Activated T-cell treated with anti-CD3 and anti-CD28 coated beads, Interleukin-2, amount 50 U/mL, for 48 hours (primary cell): ENCODE data around the gene TMEM232.
"Not testable (repeated sequence)": the region's sequence is repeated elsewhere in the genome, so short reads cannot be mapped to it uniquely, and the experiment has no call there.

Source experiments
- DNase-seq, 2 experiments: peaks; one replicate each; pipeline ENCODE4 v3.0.0-alpha.2; 2020

TMEM232 gene

DNA sequence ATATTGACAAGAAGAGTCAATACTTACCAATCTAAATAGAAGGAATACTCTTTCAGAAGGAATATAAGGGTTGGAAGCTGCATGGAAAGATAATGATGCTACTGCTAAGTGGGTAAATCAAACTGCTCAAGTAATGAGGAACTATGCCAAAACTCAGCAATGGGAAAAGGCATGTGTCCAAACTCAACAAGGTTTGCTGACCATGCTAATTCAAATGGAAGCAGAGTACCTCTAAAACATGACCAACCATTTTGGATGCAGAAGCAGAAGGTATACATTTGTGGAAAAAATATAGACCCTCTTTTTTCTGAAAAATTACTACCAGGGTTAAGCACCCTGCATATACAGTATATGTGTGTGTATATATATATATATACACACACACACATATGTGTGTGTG is 21.1 kb downstream of the TMEM232 start:
- DNase-seq: no peak

DNA sequence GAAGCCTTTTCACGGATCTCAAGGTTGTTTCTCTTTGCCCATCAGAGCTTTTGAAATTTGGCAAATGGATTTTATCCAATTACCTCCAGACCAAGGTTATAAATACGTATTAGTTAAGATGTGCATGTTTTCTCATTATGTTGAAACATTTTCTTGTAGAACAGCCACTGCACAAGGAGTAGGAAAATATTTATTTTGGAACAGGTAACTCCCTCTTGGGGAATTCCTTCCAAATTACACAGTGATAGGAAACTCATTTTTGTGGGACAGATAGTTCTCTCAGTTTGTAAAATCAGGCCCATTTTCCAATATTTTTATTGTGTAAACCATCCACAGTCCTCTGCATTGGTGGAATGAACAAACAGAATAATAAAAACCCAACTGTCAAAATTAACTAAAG is 23.0 kb downstream of the TMEM232 start:
- DNase-seq: no peak

DNA sequence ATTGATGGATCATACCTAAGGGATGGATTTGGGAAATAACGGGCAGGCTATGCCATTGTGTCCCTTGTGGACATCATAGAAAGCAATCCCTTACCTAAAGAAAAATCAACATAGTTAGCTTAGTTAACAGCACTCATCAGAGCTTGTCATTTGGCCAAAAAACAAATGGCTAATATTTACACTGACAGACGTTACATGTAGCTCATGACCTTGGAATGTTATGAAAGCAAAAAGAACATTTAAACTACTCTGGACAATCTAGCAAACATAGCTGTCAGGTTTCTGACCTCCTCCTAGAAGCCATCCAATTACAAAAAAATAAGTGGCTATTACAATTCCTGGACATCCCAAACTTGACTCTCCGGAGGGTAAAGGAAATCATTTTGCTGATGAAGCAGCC is 23.8 kb downstream of the TMEM232 start:
- DNase-seq: no peak

DNA sequence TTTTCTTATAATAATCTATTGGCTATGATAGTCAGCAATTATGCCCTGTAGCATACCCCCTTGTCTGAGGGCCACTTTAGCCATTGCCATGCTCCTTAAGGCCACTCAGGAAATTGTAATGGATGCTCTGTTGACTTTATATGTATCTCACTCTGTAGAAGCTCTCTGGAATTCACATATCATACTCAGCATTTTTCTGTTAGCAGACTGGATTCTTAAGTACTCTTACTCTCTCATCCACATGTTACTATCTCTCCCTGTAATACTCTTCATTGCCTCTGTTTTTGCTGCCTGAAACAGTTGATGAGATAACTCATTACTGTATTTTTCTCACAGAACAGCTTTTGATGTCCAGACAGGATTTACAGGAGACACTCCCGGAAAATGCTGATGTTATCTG is 24.2 kb downstream of the TMEM232 start:
- no peak for DNase-seq

DNA sequence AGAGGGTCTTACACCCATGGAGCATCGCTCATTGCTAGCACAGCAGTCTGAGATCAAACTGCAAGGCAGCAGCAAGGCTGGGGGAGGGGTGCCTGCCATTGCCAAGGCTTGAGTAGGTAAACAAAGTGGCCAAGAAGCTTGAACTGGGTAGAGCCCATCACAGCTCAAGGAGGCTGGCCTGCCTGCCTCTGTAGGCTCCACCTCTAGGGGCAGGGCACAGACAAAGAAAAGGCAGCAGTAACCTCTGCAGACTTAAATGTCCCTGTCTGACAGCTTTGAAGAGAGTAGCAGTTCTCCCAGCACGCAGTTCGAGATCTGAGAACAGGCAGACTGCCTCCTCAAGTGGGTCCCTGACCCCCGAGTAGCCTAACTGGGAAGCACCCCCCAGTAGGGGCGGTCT is 33.8 kb downstream of the TMEM232 start:
- DNase-seq: not testable (repeated sequence)

DNA sequence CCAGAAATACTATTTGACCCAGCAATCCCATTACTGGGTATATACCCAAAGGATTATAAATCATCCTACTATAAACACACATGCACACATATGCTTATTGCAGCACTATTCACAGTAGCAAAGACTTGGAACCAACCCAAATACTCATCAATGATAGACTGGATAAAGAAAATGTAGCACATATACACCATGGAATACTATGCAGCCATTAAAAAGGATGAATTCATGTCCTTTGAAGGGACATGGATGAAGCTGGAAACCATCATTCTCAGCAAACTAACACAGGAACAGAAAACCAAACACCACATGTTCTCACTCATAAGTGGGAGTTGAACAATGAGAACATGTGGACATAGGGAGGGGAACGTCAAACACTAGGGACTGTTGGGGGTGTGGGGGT is 35.9 kb downstream of the TMEM232 start:
- DNase-seq: not testable (repeated sequence)

DNA sequence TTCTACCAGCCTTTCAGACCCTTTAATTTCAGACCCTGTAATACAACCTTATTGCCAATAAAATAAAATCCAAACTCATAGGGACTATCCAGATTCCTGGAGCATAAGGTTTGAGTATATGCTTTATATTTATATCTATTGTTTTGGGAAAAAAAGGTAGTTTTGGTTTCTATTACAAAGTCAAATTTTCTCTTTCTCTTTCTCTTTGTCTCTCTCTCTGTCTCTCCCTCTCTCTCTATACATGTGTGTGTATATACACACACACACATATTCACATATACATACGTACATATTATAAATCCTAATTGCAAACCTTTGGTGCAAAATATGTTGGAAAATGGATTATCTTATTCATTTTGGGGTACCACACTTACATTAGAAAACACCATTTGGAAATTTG is 39.0 kb downstream of the TMEM232 start:
- DNase-seq: no peak

DNA sequence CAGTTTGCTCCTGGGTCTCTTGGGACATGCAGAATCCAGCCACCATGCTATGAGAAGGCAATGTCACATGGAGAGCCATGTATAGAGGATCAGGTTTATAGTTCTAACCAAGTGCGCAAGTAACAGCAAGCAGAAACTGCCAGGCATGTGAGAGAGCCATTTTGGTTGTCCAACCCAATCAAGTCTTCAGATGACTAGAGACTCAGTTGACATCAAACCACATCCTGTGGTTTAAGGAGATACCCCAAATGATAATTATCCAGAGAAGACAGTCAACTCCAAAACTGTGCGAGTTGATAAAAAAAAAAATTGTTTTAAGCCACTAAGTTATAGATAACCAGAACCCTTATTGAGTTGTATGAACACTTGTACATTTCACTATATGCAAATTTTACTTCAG is 40.2 kb downstream of the TMEM232 start:
- no peak for DNase-seq

DNA sequence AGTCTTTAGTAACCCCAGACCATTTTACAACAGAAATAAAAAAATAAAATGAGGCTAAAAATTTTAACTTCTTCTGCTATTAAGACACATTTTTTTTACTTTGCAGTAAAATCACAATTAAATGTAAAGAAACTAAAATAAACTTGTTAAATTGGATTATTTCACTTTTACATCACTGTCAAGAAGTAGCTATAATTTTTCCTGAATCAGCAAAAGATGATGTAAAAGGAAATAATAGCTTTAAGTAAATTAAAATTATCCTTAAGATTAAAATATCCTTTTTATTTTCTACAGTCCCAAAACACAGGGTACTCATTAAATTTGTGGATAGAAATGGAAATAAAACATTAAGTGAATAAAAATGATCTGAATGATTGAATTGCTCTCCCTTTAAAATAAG is 44.5 kb downstream of the TMEM232 start:
- no peak for DNase-seq

DNA sequence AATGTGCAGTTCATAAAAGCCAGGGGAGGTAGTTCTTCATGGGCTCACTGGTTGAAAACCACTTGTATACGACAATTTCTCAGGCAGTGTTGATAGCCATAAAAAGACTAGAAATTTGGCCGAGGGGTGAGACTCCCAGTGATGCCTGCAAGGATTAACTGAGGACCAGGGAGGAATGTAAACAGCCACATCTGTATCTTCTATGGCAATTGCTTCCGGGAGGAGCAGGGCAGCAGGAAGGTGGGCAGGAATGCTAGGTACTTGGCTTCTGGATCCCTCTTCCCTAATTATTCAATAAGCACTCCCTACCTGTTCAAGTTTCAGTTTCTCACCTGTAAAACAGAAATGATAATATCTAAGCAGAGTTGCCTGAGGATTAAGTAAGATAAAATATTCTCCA is 45.4 kb downstream of the TMEM232 start:
- DNase-seq: no peak

DNA sequence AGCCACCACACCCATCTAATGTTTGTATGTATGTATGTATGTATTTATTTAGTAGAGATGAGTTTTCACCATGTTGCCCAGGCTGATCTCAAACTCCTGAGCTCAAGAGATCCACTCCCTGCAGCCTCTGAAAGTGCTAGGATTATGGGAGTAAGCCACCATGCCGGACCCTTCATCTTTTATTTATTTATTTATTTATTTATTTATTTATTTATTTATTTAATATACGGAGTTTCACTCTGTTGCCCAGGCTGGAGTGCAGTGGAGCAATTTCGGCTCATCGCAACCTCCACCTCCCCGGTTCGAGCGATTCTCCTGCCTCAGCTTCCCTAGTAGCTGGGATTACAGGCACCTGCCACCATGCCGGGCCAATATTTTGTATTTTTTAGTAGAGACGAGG is 49.9 kb downstream of the TMEM232 start:
- DNase-seq: not testable (repeated sequence)

DNA sequence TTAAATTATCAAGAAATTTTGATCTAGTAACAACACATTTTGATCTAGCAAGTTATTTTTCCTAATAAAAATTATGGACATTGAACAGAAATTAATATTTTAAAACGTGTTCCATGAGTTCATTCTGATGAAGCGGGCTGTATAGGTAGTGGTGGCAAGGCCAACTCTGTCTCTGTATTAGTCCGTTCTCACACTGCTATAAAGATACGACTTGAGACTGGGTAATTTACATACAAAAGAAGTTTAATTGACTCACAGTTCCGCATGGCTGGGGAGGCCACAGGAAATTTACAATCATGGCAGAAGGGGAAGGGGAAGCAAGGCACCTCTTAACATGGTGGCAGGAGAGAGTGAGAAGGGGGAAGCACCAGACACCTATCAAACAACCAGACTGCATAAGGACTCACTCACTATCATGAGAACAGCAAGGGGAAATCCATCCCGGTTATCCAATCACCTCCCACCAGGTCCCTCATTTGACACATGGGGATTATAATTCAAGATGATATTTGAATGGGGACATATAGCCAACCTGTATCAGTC is 61.2 kb downstream of the TMEM232 start:
- DNase-seq: no peak

DNA sequence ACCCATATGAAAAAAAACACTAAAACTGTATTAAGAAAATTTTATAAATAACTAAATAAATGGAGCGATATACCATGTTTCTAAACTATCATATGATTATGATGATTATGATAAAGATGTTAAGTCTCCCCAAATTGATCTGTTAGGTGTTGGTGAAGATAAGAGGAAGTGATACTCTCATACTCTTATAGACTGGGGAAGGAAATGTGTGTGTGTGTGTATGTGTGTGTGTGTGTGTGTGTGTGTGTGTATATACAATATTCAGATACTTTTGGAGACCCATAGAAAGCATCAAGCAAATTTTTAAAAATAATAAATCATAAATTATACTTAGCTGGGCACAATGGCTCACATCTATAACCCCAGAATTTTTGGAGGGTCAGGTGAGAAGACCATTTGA is 62.9 kb downstream of the TMEM232 start:
- no peak for DNase-seq

DNA sequence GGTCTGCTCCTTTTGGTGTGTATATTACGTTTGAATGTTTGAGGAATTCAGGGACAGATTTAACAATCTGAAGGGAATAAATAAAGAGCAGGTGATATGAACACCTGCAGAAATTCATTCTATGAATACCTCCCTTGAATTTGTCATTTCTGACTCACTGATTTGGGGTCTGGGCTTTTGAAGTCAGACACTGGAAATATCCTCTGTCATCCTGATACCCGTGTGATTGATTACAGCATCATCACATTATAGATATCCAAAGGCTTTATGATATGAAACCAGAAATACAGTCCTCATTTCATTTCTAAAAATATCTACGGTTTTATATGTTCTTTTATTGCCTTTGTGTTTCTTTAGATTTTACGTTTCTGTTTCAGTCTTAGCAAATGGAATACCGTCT is 68.5 kb downstream of the TMEM232 start:
- no peak for DNase-seq

DNA sequence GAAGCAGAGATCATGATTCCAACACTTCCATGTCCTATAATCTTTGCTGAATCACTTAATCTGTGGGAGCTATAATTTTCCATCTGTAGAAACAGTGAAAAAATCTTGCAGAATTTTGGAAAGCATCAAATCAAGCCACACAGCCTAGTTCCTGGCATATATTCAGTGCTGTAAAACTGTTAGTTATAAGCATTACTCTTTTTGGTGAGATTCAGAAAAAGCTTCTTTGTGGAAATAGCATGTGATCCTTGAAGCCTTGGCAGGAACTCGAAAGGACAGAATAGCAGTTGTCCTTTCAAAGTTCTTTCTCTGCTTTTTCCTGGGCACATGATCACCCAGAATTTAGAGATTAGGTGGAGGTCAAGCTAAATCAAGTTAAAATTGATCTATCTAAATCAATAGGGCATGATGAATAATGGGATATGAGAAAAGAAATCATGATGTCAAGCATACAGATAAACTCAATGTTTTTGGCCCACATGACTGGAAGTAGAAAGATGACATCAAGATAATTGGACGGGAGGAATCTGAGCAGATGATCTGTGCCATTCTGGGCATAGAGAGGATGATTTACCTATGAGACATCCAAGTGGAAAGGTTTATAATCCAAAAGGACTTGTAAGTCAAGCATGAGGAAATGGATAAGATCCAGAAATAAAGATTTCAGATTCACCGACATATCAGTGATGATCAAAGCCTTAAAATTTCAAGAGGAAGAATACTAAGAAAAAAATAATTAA is 73.1 kb downstream of the TMEM232 start:
- DNase-seq: no peak

DNA sequence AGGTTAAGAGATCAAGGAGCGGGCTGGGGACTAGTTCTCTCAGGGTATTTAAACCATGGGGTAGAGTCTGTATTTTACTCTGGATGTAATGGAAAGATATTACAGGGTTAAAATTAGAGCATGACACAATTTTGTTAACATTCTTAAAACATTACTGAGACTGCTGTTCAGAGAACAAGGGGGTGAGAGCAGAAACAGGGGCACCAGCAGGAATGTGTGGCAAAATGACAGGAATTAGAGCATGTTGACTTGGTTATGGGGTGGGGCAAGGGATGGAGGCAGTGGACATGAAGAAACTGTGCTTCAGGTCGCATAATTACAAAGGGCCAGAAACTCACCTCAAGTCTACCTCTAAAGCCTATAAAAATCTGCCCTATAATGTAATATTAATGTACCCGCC is 75.0 kb downstream of the TMEM232 start:
- DNase-seq: no peak

DNA sequence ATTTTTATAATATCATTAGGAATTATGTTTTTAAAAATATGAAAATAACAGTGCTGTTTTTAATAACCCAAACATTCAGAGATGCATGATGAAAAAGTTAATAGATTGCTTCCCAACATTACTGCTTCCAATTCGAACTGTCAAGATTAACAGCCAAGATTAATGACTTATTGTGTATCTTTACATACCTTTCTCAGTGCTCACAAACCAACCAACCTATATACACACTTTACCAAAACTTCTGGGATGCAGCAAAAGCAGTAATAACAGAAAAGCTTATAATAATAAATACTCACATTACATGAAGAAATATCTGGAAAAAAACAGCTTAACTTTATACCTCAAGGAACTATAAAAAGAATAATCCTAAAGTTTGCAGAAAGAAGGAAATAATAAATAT is 82.1 kb downstream of the TMEM232 start:
- DNase-seq: no peak

DNA sequence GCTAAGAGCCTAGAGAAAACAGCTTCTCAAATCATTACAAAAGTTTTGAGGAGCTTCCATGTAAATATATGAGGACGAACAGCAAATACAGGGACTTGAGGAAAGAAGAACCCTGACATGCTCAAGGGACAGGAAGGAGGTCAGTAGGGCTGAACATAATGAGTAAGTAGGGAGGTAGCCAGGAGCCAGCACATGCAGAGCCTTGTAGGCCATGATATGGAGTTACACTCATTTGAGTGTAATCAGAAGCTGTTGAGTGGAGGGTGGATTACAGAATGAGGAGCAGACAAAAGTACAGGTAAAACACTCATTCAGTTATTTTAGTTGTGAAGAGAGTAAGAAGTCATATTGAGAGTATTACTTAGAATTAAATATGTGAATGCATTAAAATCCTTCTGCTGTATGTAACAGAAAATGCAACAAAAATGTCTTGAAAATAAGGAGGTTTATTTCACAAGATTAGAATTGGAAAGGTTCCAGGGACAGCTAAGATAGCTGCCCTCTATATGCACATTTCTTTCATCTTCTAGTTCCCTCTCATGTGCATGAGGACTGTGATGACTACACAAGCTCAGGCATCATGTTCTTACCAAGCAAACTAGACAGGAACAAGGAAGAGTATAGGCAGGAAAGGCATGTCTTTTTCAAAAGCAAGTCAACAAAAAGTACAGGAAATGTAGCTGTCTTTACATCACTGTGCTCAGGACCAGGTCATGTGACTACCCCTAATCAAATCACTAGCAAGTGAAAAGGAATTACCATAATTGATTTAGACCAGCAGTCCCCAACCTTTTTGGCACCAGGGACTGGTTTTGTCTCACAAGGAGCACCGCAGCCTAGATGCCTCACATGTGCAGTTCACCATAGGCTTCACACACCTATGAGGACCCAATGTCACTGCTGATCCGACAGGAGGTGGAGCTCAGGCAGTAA is 87.2 kb downstream of the TMEM232 start:
- no peak for DNase-seq

DNA sequence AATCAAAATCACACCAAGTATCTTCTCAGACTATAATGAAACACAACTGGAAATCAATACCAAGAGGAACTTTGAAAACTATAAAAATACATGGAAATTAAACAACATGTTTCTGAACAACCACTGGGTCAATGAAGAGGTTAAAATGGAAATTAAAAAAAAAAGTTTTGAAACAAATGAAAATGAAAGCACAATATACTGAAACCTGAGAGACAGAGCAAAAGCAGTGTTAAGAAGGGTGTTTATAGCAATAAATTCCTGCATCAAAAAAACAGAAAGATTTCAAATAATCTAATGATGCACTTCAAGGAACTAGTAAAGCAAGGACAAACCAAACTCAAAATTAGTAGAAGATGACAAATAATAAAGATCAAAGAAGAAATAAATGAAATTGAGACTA is 92.0 kb downstream of the TMEM232 start:
- DNase-seq: no peak

DNA sequence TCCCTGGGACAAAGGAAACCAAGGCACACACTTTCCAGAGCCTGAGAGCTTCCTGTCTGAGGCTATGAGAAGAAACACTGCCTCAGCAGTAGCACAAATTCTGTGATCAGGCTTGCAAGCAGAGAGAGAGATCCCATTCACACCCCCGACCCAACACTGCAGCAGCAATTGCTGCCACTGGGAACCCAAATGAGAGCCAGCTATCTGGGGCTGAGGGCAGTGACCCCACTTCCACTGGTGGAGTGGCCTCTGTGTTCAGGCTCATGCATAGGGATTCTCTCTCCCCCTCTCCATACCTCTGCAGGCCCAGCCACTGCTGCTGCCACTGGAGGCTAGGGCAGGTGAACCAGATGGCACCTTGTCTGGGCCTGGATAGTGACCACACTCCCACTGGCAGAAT is 95.2 kb downstream of the TMEM232 start:
- DNase-seq: no peak

DNA sequence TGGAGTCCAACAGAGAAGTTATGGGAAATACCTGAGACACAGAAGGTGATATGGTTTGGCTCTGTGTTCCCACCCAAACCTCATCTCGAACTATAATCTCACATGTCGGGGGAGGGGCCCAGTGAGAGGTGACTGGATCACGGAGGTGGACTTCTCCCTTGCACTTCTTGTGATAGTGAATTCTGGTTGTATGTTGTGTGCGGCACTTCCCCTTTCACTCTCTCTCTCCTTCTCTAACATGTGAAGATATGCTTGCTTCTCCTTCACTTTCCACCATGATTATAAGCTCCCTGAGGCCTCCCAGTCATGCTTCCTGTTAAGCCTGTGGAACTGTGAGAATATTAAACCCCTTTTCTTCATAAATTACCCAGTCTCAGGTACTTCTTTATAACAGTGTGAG is 96.1 kb downstream of the TMEM232 start:
- no peak for DNase-seq

DNA sequence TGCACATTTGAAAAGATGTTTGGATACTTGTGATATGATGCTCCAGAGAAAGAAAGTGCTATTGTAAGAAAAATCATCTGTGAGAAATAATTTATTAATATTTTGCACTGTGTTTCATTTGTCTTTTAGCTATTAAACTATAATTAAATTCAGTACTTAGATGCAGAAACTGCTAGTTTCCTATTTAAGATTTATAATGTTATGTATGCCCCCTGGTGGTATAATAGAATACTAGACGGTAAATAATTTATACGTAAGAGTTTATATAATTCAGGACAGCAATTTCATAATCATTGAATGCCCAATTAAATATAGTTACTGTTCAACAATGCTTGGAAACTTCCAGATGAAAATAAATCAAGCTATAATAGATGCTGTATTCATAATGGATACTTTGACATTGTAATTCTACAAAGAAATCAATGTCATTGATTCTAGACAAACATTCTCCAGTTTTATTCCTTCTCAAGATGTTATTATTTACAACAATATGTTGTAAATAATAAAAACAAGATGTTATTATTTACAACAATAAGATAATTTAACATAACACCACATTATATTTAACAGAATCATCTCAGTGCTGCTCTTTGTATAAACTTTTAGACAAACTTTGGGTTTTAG is 101.0 kb downstream of the TMEM232 start:
- DNase-seq: no peak

DNA sequence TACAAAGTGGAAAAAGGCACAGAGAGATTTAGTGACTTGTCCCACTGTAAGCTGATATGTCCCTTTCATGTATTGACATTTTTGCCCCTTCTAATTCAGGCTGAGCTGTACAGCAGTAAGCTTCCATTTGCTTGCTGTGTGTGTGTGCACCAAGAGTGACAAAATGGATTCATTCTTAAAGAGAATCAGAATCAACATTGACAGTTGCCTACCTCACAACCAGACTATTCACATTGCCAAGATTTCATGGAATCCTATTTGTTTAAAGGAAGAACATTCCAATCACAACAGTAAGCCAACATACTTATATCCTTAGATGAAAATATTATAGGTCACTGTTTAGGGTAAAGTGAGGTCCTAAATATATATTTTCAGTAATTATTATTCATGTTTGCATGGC is 102.6 kb downstream of the TMEM232 start:
- no peak for DNase-seq

DNA sequence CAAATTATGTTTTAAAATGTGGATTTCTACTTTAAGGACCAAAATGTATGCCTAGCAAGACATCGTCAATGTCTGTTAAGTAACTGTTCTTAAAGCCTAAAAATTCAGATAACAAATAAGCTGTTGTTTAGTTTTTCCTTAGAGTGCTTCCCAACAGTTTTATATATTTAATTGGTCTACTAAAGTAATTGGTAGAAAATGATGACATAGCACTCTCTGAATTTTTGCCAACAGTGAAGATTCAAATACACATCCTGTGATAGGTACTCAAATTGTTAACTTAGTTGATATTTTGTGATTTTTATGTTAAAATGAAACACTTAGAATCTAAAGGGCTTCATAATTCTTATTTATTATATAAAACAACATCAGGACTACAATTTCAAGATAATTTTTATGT is 107.5 kb downstream of the TMEM232 start:
- DNase-seq: no peak
